GM13977 (cell line): Measurements from ENCODE around the gene ARHGAP6.

ENCODE experiments used
- DNase-seq: peaks from one replicate; pipeline ENCODE4 v3.0.0; 2012; ENCODE audit warnings: low spot score
- in situ Hi-C: fragments of 300-500 bp; cut with MboI; formaldehyde crosslinking; loops from one replicate; pipeline ENCODE4 v1.12.0; 2022; ENCODE audit warnings: low sequenced_read_pairs, low pct_unique_long_range_greater_than_20kb, mixed read lengths, inconsistent platforms; ENCODE audit not compliant: unreplicated experiment
- TF ChIP-seq, protein P1 (sequence below): IDR thresholded peaks from 2 replicates; pipeline ENCODE4 v1.5.1; 2012; ENCODE audit warnings: mild to moderate bottlenecking, control low read depth; ENCODE audit not compliant: insufficient read depth; ENCODE audit errors: extremely low read depth, missing control alignments

The ARHGAP6 gene

DNA sequence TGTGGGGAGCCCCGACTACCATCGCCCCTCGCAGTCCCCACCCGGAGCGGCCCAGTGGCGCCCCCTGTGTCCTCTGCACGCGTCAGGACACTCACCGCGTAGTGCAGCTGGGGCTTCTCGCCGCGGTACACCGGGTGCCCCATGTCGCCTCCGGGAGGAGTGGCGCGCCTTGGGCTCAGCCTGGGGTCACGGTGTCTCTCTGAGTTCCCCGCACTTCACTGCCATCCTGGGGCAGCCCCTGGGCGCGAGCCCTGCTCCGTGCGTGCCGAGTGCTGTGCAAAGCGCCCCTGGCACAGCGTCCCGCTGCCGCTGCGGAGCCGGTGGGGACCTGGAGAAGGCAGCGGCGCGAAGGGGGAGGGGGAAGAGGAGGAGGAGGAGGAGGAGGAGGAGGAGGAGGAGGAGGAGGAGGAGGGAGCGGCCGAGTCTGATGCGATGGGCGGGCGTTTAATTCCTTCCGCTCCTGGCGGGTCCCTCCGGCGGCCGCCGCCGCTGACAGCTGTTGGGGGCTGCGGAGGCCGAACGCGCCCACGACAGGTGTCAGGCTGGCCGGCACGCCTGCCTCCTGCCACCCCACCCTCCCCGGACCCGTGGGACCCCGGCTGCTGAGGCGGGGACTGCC is 238.2 kb downstream of the ARHGAP6 start:
- DNase-seq = peak; percentile 29
- TF ChIP-seq, protein P1, sequence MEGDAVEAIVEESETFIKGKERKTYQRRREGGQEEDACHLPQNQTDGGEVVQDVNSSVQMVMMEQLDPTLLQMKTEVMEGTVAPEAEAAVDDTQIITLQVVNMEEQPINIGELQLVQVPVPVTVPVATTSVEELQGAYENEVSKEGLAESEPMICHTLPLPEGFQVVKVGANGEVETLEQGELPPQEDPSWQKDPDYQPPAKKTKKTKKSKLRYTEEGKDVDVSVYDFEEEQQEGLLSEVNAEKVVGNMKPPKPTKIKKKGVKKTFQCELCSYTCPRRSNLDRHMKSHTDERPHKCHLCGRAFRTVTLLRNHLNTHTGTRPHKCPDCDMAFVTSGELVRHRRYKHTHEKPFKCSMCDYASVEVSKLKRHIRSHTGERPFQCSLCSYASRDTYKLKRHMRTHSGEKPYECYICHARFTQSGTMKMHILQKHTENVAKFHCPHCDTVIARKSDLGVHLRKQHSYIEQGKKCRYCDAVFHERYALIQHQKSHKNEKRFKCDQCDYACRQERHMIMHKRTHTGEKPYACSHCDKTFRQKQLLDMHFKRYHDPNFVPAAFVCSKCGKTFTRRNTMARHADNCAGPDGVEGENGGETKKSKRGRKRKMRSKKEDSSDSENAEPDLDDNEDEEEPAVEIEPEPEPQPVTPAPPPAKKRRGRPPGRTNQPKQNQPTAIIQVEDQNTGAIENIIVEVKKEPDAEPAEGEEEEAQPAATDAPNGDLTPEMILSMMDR = peak; percentile 38
- in situ Hi-C loops = no loop called here

DNA sequence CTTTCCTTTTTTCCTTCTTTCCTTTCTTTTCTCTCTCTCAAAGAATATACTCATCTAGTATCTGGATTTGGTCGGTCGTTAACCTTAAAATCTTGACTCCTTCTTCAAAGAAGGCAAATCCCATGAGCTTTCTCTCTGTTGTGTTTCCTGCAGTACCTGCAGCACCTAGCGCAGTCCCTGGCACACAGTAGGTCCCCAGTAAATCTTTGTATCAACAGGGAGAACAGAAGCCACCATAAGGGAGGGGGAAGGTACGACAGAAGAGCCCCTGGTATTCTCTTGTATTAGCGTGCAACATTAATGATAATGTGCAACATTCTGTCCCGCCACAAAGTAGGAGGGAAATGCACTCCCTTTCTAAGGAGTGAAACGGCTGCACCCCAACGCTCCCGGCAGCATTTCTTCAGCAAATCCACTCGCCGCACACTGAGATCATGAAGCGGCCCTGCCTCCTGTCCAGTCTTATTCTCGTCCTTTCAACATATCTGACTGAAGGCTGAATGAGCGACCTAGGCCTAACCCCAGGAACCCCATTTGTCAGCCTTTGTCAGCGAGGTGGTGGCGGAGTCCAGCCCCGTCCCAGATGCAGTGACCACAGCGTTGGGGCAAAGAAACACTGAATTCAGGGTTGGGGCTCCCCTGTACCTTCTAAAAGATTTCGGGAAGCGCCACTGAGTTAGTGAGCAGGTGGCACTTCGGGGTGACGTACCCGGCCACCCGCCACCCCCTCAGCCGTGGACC is 238.8 kb downstream of the ARHGAP6 start:
- TF ChIP-seq, protein P1 = no peak
- in situ Hi-C loops = no loop called here
- no peak for DNase-seq

DNA sequence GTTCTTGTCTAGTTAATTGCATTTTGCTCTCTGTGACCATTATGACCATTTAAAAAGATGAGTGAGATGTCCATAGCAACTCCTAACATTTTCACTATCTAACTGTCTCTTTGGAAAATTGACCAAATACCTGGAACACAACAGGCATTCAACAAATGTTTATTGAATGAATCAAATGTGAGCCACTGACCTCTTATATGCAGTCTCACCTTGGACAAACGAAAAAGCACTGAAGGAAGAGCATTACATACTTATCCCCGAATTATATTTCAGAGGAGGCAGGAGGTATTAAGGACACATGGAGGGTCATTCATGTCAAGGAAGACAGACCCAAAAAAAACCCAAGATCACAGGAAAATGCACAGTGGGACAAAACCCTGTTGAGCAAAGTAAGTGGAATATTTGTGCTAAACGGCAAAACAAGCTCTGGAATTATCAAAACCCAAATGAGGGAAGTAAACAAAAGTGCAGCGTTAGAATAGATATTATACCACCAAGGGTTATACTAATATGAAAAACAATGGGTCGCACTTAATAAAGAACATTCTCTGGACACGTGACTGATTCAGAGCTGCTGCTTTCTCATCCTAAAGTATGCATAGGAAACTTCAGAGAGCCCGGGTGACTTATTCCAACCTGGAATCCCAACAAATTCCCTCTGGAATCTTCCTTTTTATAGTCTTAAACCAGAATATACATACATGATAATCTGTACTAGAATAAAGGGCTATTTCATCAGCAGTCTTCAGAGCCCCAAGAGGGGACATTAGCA is 240.6 kb downstream of the ARHGAP6 start:
- no peak for DNase-seq
- in situ Hi-C loops = no loop called here
- TF ChIP-seq, protein P1 = no peak

DNA sequence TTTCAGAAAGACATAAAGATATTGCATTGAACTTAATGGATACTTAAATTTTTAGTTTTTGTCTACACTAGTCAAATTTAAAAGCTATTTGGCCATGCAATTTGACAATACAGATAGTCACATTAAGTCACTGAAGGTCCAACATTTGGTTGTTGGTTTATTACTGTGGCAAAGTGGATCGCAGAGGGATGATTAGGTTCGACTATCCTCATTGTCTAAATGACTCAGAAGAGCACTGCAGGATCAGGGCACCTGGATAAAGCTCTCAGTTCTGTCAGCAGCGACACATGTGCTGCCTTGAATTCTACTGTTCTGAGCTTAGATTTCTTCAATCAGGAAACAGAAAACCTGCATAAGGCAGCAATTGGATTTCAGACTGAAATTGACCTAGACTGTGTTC is 241.8 kb downstream of the ARHGAP6 start:
- no peak for DNase-seq
- TF ChIP-seq, protein P1 = no peak
- in situ Hi-C loops = no loop called here

DNA sequence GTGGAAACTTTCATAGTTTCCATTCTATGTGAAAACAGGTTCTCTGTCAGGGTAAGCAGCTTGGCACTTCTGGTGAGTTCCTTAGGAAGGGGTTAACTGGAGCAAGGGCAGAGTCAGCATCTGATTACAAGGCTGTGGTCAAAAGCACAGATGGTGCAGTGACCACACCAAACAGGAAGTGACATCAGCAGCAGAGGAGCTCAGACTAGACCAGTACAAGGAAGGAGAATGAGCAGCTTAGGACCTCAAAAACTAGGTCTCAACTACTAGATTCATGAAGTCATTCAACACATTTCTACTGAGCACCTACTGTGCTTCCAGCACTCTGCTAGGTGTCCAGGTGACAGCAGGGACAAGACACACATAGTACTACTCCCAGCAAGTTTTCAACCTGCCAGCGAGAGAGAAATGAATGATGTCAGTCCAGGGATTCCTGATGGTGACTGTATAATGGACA is 242.3 kb downstream of the ARHGAP6 start:
- in situ Hi-C loops = no loop called here
- TF ChIP-seq, protein P1 = no peak
- DNase-seq = peak; percentile 24

DNA sequence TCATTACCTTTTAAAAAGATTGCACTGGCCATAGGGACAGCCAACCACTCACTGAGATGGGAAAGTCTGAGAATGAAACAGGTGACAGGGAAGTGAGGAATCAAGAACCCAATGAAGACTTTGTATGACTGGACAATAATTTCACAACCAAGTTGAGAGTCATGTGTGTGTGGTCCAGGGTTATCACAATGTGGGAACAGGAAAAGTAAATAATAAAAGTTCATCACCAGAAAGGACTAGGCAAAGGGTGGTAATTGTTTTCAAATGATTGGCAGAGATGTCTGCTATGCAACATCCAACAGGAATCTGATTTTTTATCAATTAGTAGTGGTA is 243.2 kb downstream of the ARHGAP6 start:
- in situ Hi-C loops = no loop called here
- TF ChIP-seq, protein P1 = no peak

More for the DNA sequence above, 243.2 kb downstream of the ARHGAP6 start:
- DNase-seq = no peak
